Fibroblast of skin of abdomen (primary cell): ENCODE data around the gene FXYD4.
"Not testable (repeated sequence)": the region's sequence is repeated elsewhere in the genome, so short reads cannot be mapped to it uniquely, and the experiment has no call there.

Source experiments
- DNase-seq: peaks from one replicate; pipeline ENCODE4 v3.0.0-alpha.2; 2013

FXYD4 gene

DNA sequence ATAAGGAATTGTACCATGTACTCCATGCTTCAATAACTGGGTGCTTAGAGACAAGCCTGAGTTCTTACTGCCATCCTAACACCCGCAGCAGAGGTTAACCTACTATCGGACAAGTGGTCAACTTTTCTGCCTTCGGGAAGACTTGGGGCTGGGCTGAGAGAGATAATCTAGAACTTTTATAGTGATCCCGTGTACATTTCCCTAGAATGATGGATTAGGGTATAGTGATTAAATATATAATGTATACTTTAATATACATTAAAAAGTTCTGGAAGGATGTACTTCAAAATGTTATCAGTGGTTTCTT is 49.7 kb downstream of the FXYD4 start:
- DNase-seq, result no peak

GRCh38 chr10:43421519-43421918 is 50.1 kb downstream of the FXYD4 start:
- no peak for DNase-seq

DNA sequence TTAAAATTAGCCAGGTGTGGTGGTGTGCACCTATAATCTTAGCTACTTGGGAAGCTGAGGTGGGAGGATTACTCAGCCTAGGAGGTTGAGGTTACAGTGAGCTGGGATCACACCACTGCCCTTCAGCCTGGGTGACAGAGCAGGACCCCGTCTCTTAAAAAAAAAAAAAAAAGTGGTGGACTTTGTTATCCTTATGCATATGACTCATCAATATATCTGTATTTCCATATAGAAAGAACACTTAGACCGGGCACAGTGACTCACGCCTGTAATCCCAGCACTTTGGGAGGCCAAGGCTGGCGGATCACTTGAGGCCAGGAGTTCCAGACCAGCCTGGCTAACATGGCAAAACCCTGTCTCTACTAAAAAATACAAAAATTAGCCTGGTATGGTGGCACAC is 50.5 kb downstream of the FXYD4 start:
- DNase-seq, result not testable (repeated sequence)

- DNase-seq, result no peak
Observed at GRCh38 chr10:43424416-43424815, 53.0 kb downstream of the FXYD4 start.
